OCI-LY3 (cell line): ENCODE data around the gene CFAP161.

ENCODE experiments used
- H2AFZ ChIP-seq: fragments of 200-600, 300-600 bp; shearing (Covaris generic); 2 replicates; pipeline ENCODE4 v1.6.0; 2014; ENCODE audit warnings: antibody characterized with exemption, low read depth, low read length
- H3K27ac ChIP-seq: fragments of 200-600, 300-600 bp; sonication (generic); 2 replicates; pipeline ENCODE4 v1.5.1; 2014; ENCODE audit warnings: mild to moderate bottlenecking, low read length, moderate library complexity, mixed read lengths
- H3K27me3 ChIP-seq: fragments of 200-600, 300-600 bp; sonication (generic); 2 replicates; pipeline ENCODE4 v1.6.1; 2014; ENCODE audit warnings: low read depth, low read length, mixed read lengths
- H3K36me3 ChIP-seq: fragments of 200-600, 300-600 bp; sonication (generic); replicated peaks from 2 replicates; pipeline ENCODE3; 2014; ENCODE audit warnings: low read depth, low read length, mixed read lengths
- H3K4me1 ChIP-seq: fragments of 300-600, 200-600 bp; sonication (generic); 2 replicates; pipeline ENCODE4 v1.6.1; 2014; ENCODE audit warnings: low read length, mixed read lengths
- H3K4me2 ChIP-seq: fragments of 200-600, 300-600 bp; sonication (generic); 2 replicates; pipeline ENCODE4 v1.6.1; 2014; ENCODE audit warnings: low read length, mixed read lengths
- H3K4me3 ChIP-seq: fragments of 300-600, 200-600 bp; sonication (generic); 2 replicates; pipeline ENCODE4 v1.5.1; 2014; ENCODE audit warnings: antibody characterized with exemption, mild to moderate bottlenecking, low read length, moderate library complexity
- H3K79me2 ChIP-seq: fragments of 300-600, 200-600 bp; shearing (Covaris generic); 2 replicates; pipeline ENCODE4 v1.6.1; 2014; ENCODE audit warnings: mild to moderate bottlenecking, low read length, mixed read lengths
- H3K9ac ChIP-seq: fragments of 300-600, 200-600 bp; shearing (Covaris generic); 2 replicates; pipeline ENCODE4 v1.6.0; 2014; ENCODE audit warnings: mild to moderate bottlenecking, low read length, moderate library complexity
- H3K9me3 ChIP-seq: fragments of 200-600, 300-600 bp; shearing (Covaris generic); 2 replicates; pipeline ENCODE4 v1.6.1; 2014; ENCODE audit warnings: low read length, mixed read lengths; ENCODE audit not compliant: insufficient read depth
- H4K20me1 ChIP-seq: fragments of 200-600, 300-600 bp; sonication (generic); 2 replicates; pipeline ENCODE4 v1.6.1; 2016; ENCODE audit warnings: low read length, mixed read lengths; ENCODE audit not compliant: insufficient read depth
- CTCF ChIP-seq: fragments of 200-600, 300-600 bp; sonication (generic); IDR thresholded peaks from 2 replicates; pipeline ENCODE4 v1.5.1; 2014; ENCODE audit warnings: antibody characterized with exemption, low read length, low read depth
- EZH2phosphoT487 ChIP-seq: fragments of 200-600 bp; shearing (Covaris generic); IDR thresholded peaks from 2 replicates; pipeline ENCODE4 v1.6.1; 2018; ENCODE audit warnings: antibody characterized with exemption, mixed run types, low read depth

Gene CFAP161

GRCh38 chr15:81184188-81184587 lies 50.1 kb downstream of the CFAP161 start:
- Histone ChIP-seq H3K4me1 (no peaks in the 10 kb centered on the region), H4K20me1 (no peaks in the 10 kb centered on the region), H3K36me3 (no peaks in the 10 kb centered on the region), H3K27me3 (peaks cover 32% of the 10 kb centered on the region), H3K9ac (no peak overlapping the region), H3K9me3 (no peaks in the 10 kb centered on the region), H3K4me3 (no peak overlapping the region), H3K27ac (no peak overlapping the region), H2AFZ (no peak overlapping the region), H3K4me2 (no peak overlapping the region), H3K79me2 (no peaks in the 10 kb centered on the region)
- TF ChIP-seq CTCF (no peak), EZH2phosphoT487 (no peak)

- Histone ChIP-seq H3K9me3 (no peaks in the 10 kb centered on the region), H3K27me3 (peaks cover 27% of the 10 kb centered on the region), H3K4me1 (no peaks in the 10 kb centered on the region), H3K9ac (no peak overlapping the region), H3K4me2 (no peak overlapping the region), H2AFZ (no peak overlapping the region), H3K4me3 (no peak overlapping the region), H3K79me2 (no peaks in the 10 kb centered on the region), H3K27ac (no peak overlapping the region), H3K36me3 (no peaks in the 10 kb centered on the region), H4K20me1 (no peaks in the 10 kb centered on the region)
- TF ChIP-seq EZH2phosphoT487 (no peak), CTCF (no peak)
Measured at GRCh38 chr15:81185631-81186295, 51.7 kb downstream of the CFAP161 start.

GRCh38 chr15:81188354-81188753 lies 54.3 kb downstream of the CFAP161 start:
- Histone ChIP-seq H4K20me1 (no peaks in the 10 kb centered on the region), H3K36me3 (no peaks in the 10 kb centered on the region), H3K79me2 (no peaks in the 10 kb centered on the region), H3K4me2 (no peak overlapping the region), H3K27ac (no peak overlapping the region), H2AFZ (no peak overlapping the region), H3K4me3 (no peak overlapping the region), H3K9me3 (no peaks in the 10 kb centered on the region), H3K27me3 (peaks cover 12% of the 10 kb centered on the region), H3K9ac (no peak overlapping the region), H3K4me1 (no peaks in the 10 kb centered on the region)
- TF ChIP-seq EZH2phosphoT487 (no peak), CTCF (no peak)

- no peak overlapping the region for H2AFZ ChIP-seq
- H3K4me2 ChIP-seq, result no peak overlapping the region
Measured at GRCh38 chr15:81189583-81190283, 55.7 kb downstream of the CFAP161 start.

More at GRCh38 chr15:81189583-81190283, 55.7 kb downstream of the CFAP161 start:
- Histone ChIP-seq H3K27ac (no peak overlapping the region), H3K9me3 (no peaks in the 10 kb centered on the region), H3K36me3 (no peaks in the 10 kb centered on the region), H3K4me1 (no peaks in the 10 kb centered on the region), H3K9ac (no peak overlapping the region), H3K4me3 (no peak overlapping the region), H3K27me3 (no peaks in the 10 kb centered on the region), H3K79me2 (no peaks in the 10 kb centered on the region), H4K20me1 (no peaks in the 10 kb centered on the region)
- no peak for TF ChIP-seq EZH2phosphoT487
- TF ChIP-seq CTCF, result no peak
